Sigmoid colon (tissue), 4 donors: ENCODE measurements around the gene C1orf105.

Source experiments
- CTCF ChIP-seq, 4 experiments: fragments of 450-650 bp in 3 of 4; fragments of 200-600 bp in 1 of 4; IDR thresholded peaks; one replicate each; pipeline ENCODE4 v1.5.1; 2016 to 2019; ENCODE audit warnings: antibody characterized with exemption in 4 of 4, mild to moderate bottlenecking in 3 of 4, moderate library complexity in 2 of 4
- EP300 ChIP-seq, 4 donors: sonication (generic); formaldehyde crosslinking; IDR thresholded peaks; one replicate each; pipeline ENCODE4 v1.6.1; 2017; ENCODE audit warnings: antibody characterized with exemption in 4 of 4
- POLR2A ChIP-seq, 2 donors: fragments of 450-650 bp; IDR thresholded peaks; one replicate each; pipeline ENCODE4 v1.6.1; 2016; ENCODE audit warnings: antibody characterized with exemption in 2 of 2, mild to moderate bottlenecking in 2 of 2, moderate library complexity in 2 of 2
- POLR2AphosphoS5 ChIP-seq, 4 donors: sonication (generic); formaldehyde crosslinking; IDR thresholded peaks; one replicate each; pipeline ENCODE4 v1.6.1; 2017; ENCODE audit warnings: antibody characterized with exemption in 4 of 4

GRCh38 chr1:172431204-172431603 is 10.7 kb downstream of the C1orf105 start:
- TF ChIP-seq CTCF (IDR thresholded peaks at IDR 0.05), result no peak
- TF ChIP-seq EP300 (IDR thresholded peaks at IDR 0.05), result no peak
- no peak for TF ChIP-seq POLR2A (IDR thresholded peaks at IDR 0.05)
- TF ChIP-seq POLR2AphosphoS5 (IDR thresholded peaks at IDR 0.05), result no peak
